Measurements from ENCODE around the gene GLS2.
"Not testable (repeated sequence)": the region's sequence is repeated elsewhere in the genome, so short reads cannot be mapped to it uniquely, and the experiment has no call there.

GLS2 gene

DNA sequence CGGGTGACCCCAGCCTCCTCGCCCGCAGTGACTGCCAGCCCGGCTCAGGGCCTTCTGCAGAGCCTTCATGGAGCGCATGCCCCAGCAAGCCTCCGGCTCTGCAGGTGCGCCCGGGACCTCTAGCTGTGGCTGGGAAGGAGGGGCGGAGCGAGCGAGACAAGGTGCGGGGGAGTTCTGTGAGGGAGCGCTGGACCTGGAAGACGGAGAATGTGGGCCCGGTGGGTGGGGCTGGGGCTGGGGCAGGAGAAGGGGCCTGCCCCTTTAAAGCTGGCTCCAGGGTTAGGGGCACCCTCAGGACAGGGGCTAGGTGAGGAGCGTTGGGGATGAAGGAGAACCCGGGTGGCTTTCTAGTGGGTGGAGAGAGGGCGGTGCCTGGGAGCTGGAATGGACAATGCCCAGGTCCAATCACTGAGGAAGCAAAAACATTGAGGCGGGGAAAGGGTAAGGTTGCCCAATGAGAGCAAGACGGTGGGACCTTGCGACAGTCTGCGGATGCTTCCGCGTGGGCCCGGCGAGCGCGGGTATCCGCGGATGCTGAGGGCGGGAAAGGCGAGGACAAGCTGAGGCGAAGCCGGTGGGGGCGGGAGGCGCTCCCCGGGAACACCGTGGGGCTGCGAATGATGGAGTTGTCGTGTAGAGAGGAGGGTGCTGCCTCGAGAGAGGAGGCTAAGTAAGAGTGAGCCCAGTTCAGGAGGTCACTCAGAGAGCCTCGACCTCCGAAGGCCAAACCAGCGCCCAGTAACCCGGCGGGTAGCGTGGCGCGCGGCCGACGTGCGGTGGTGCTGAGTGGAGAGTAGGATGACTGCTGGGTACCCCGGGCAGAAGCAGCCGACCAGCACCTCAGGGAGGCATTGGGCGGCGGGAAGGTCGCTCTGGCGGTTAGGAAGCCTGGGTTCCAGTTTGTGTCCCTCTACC lies at the start of gene GLS2:
GLS2 (minus strand) TSS at position 121 of the 915 bp plus-strand sequence; CDS start at position 78, 43 bp downstream.
- H3K36me3 Mint-ChIP-seq: no peaks in the 10 kb centered on the region
- peak within 1 kb of the TSS; percentile 45 for H3K27ac Mint-ChIP-seq
- peak; percentile 98 for ATAC-seq
- H3K27me3 Mint-ChIP-seq: no peaks in the 10 kb centered on the region
- H3K4me1 Mint-ChIP-seq: peaks cover 17% of the 10 kb centered on the region
- peak within 1 kb of the TSS; percentile 86 for H3K4me3 Mint-ChIP-seq
- peaks cover 3% of the 10 kb centered on the region for H3K9me3 Mint-ChIP-seq

DNA sequence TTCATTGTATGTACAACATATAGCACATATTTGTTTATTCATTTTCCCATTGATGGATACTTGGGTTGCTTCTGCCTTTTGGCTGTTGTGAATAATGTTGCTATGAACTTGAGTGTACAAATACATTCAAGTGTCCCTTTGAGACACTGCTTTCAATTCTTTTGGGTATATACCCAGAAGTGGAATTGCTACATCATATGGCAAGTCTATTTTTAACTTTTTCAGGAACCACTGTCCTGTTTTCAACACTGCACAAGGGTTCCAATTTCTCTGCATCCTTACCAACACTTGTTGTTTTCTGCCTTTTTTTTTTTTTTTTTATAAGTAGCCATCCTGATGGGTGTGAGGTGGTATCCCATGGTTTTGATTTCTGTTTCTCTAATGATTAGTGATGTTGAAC lies 49.6 kb upstream of the GLS2 start:
- H3K4me1 Mint-ChIP-seq: no peaks in the 10 kb centered on the region
- H3K27me3 Mint-ChIP-seq: no peaks in the 10 kb centered on the region
- no peaks in the 10 kb centered on the region for H3K36me3 Mint-ChIP-seq
- H3K9me3 Mint-ChIP-seq: no peaks in the 10 kb centered on the region
- no peak for ATAC-seq
- H3K4me3 Mint-ChIP-seq: no peak overlapping the region
- no peak overlapping the region for H3K27ac Mint-ChIP-seq

DNA sequence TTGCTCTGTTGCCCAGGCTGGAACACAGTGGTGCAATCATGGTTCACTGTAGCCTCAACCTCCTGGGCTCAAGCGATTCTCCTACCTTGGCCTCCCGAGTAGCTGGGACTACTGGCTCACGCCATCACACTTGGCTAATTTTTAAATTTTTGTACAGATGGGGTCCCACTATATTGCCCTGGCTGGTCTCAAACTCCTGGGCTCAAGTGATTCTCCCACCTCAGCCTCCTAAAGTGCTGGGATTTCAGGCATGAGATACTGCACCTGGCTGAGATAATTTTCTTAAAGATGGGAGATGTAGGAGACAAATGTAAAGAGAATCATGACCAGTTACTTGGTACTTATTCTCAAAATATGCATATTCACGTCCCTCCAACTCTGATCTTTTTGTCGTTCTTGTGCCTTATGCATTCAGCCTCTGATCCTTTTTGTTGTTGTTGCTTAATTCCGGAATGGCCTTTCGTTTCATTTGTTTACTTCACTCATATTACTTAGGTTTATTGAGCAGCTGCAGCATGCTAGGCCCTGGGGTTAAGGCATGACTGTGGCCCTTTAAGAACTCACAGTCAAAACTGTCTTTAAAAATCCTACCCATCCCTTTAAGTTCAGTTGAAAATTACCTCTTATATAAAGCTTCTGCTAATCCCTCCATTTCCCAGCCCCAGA lies 42.6 kb upstream of the GLS2 start:
- H3K36me3 Mint-ChIP-seq: no peaks in the 10 kb centered on the region
- no peaks in the 10 kb centered on the region for H3K4me1 Mint-ChIP-seq
- no peak for ATAC-seq
- no peaks in the 10 kb centered on the region for H3K9me3 Mint-ChIP-seq
- no peak overlapping the region for H3K27ac Mint-ChIP-seq
- H3K4me3 Mint-ChIP-seq: no peak overlapping the region
- H3K27me3 Mint-ChIP-seq: no peaks in the 10 kb centered on the region

DNA sequence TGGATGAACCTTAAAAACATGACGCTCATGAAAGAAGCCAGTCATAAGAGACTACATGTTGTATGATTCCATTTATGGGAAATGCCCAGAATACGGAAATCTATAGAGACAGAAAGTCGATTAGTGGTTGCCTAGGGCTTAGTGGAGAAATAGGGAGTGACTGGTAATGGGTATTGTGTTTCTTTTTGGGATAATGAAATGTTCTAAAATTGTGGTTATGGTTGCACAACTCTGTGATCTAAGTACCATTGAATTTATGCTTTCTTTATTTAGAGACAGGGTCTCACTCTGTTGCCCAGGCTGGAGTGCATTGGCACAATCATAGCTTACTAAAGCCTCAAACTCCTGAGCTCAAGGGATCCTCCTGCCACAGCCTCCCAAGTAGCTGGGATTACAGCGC lies 41.7 kb upstream of the GLS2 start:
- Mint-ChIP-seq H3K36me3 (no peaks in the 10 kb centered on the region), H3K27ac (no peak overlapping the region), H3K9me3 (no peaks in the 10 kb centered on the region), H3K27me3 (no peaks in the 10 kb centered on the region), H3K4me3 (no peak overlapping the region), H3K4me1 (no peaks in the 10 kb centered on the region)
- no peak for ATAC-seq

DNA sequence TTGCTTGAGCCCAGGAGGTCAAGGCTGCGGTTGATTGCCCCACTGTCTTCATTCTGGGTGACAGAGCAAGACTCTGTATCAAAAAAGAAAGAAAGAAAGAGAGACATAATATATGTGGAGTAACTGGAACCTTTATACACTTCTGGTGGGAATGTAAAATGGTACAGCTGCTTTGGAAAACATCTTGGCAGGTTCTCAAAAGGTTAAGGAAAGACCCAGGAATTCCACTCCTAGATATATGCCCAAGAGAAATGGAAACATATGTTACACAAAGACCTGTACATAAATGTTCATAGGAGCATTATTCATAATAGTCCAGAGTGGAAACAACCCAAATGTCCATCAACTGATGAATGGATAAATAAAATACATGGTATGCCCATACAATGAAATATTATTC lies 40.9 kb upstream of the GLS2 start:
- H3K27me3 Mint-ChIP-seq: no peaks in the 10 kb centered on the region

DNA sequence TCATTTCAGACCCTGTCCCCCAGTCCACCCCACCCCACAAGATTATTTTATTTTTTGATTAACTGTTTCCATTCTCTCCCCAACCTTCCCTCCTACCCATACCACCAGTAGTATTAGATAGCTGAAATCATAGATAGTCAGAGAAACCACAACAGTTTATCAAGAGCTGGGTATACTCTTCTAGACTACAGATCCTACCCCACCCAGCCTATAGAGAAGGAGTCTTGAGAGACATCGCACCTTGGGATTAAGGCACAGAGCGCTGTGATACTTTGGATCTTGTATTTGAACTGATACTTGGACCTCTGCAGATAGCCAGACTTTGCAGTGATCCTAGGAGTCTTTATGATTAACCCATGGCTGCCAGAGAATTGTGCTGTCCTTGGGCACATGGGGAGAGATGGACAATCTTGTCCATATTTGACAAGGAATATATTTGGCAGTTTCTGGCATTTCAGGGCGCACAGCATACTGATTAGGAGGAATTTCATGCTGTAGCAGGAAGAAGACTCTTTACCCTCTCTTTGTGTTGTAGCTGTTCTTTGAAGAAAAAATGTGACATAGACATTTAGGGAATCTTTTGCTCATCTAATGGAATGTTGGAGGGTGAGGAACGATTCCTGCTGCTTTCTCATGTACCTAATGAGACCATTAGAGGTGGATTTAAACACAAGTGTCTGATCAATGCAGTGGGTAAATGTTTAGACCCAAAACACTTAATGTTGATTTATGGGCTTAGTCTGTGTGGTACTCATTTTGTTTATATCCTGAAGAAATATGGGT lies 34.6 kb upstream of the GLS2 start:
- no peaks in the 10 kb centered on the region for H3K9me3 Mint-ChIP-seq
- peaks cover 36% of the 10 kb centered on the region for H3K4me1 Mint-ChIP-seq
- no peak for ATAC-seq
- peak overlapping the region; percentile 94 for H3K4me3 Mint-ChIP-seq
- H3K27ac Mint-ChIP-seq: peak overlapping the region; percentile 88
- H3K27me3 Mint-ChIP-seq: no peaks in the 10 kb centered on the region
- H3K36me3 Mint-ChIP-seq: no peaks in the 10 kb centered on the region

More for the DNA sequence above, 40.9 kb upstream of the GLS2 start:
- ATAC-seq: no peak
- Mint-ChIP-seq H3K9me3 (no peaks in the 10 kb centered on the region), H3K4me3 (no peak overlapping the region), H3K27ac (no peak overlapping the region), H3K4me1 (peaks cover 4% of the 10 kb centered on the region), H3K36me3 (no peaks in the 10 kb centered on the region)

DNA sequence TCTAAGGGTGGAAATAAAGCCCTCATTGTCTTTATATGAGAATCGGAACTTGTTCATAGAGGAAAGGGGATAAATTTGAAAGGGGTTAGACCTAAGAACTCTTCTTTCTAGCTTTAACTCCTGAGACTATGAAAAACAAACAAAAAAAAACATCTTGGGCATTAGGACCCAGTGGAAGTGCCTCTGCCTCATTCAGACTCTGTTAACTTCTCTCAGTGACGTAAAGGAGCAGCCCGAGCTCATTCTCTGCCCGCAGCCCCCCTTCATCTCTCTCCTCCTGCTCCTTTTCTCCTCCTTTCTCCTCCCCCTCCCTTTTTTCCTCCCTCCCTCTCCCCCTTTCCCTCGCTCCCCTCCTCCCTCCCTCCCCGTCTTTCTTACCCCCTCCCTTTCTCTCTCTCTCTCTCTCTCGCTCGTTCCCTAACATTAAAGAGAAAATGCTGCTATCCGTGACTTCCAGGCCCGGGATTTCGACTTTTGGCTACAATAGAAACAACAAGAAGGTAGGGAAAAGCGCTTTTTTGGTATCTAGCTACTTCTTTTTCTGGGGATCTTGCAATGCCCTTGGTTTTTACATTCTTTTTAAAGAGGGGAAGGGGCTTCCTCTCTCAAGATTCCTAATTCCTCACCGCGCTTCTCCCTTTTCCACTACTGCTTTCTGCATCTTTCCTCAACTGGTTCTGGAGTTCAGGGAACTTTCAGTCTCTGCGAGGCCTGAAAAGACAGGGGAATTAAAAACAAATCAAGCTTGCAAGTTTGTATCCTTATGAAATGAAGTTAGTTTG lies 33.8 kb upstream of the GLS2 start, which contains the start of gene RBMS2:
RBMS2 (plus strand) TSS at position 231 of the 782 bp plus-strand sequence; CDS start at position 435, 204 bp downstream.
- H3K9me3 Mint-ChIP-seq: no peaks in the 10 kb centered on the region
- H3K27me3 Mint-ChIP-seq: no peaks in the 10 kb centered on the region
- ATAC-seq: peak; percentile 80
- no peaks in the 10 kb centered on the region for H3K36me3 Mint-ChIP-seq
- H3K27ac Mint-ChIP-seq: peak within 1 kb of the TSS; percentile 88
- peak within 1 kb of the TSS; percentile 94 for H3K4me3 Mint-ChIP-seq
- H3K4me1 Mint-ChIP-seq: peaks cover 36% of the 10 kb centered on the region

DNA sequence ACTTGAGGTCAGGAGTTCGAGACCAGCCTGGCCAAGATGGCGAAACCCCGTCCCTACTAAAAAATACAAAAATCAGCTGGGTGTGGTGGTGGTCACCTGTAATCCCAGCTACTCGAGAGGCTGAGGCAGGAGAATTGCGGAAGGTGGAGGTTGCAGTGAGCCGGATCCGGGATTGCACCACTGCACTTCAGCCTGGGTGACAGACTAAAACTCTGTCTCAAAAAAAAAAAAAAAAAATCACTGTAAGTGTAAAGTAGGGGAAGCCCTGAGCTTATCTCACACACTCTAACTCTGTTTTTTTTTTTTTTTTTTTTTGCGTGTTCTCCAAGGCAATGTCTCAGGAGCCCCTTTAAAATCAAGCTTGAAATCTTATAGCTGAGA lies 33.2 kb upstream of the GLS2 start:
- Mint-ChIP-seq H3K9me3 (no peaks in the 10 kb centered on the region), H3K4me3 (peak overlapping the region; percentile 94), H3K4me1 (peaks cover 36% of the 10 kb centered on the region), H3K27ac (peak overlapping the region; percentile 88), H3K27me3 (no peaks in the 10 kb centered on the region), H3K36me3 (no peaks in the 10 kb centered on the region)
- ATAC-seq: no peak

DNA sequence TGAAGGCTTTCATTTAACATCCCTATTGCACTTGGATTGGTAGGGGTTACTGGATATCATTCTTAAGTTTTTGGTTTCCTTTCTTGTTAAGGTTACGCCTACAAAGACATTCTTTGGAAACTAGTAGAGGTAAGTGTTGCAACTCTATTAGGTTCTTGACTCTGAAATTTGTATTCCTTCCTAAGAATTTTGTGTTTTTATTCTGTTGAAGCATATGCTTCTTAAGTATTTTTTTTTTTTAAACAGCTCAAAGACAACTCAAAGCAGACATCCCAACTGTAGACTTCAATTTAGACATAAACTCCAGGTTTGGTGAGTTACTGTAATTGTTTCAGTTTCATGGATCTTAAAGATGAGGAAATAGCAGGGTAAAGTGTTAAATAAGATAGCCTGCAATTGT lies 32.5 kb upstream of the GLS2 start:
- Mint-ChIP-seq H3K9me3 (no peaks in the 10 kb centered on the region), H3K36me3 (no peaks in the 10 kb centered on the region), H3K27me3 (no peaks in the 10 kb centered on the region), H3K4me1 (peaks cover 36% of the 10 kb centered on the region), H3K27ac (no peak overlapping the region), H3K4me3 (no peak overlapping the region)
- ATAC-seq: no peak

DNA sequence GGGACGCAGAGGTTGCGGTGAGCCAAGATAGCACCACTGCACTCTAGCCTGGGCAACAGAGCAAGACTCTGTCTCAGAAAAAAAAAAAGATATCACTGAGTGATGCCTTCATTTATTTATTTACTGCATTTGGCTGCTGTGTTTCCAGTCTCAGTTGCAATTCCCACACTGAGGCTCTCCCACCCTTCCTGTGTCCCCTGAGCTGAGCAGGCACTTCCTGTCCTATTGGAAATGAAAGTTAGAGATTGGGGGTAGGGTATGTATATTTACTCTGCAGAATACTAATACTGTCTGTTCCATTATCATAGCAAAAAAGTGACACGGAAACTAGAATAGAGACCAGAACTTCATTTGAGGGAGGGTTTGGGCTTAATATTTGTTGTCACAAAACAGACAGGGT lies 32.1 kb upstream of the GLS2 start:
- ATAC-seq: no peak
- H3K36me3 Mint-ChIP-seq: no peaks in the 10 kb centered on the region
- peaks cover 36% of the 10 kb centered on the region for H3K4me1 Mint-ChIP-seq
- H3K27ac Mint-ChIP-seq: no peak overlapping the region
- H3K4me3 Mint-ChIP-seq: no peak overlapping the region
- H3K9me3 Mint-ChIP-seq: no peaks in the 10 kb centered on the region
- H3K27me3 Mint-ChIP-seq: no peaks in the 10 kb centered on the region

DNA sequence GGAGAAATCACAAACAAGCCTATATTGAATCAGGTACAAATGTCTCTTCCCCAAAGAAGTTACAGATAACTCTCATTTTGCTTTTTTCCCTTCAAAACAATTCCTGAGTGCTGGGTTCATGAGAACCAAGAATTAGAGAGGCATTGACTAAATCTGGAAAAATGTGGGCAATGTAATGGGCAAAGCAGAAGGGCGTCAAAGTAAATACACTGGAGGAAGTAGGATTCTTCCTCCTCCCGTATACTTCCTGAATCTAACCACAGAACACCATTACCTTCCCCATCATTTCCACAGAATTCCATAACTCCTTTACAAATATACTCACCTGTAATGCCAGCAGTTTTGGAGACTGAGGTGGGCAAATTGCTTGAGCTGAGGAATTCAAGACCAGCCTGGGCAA lies 30.6 kb upstream of the GLS2 start:
- ATAC-seq: no peak
- H3K36me3 Mint-ChIP-seq: no peaks in the 10 kb centered on the region
- no peak overlapping the region for H3K27ac Mint-ChIP-seq
- no peak overlapping the region for H3K4me3 Mint-ChIP-seq
- H3K4me1 Mint-ChIP-seq: peaks cover 34% of the 10 kb centered on the region
- no peaks in the 10 kb centered on the region for H3K27me3 Mint-ChIP-seq
- no peaks in the 10 kb centered on the region for H3K9me3 Mint-ChIP-seq

DNA sequence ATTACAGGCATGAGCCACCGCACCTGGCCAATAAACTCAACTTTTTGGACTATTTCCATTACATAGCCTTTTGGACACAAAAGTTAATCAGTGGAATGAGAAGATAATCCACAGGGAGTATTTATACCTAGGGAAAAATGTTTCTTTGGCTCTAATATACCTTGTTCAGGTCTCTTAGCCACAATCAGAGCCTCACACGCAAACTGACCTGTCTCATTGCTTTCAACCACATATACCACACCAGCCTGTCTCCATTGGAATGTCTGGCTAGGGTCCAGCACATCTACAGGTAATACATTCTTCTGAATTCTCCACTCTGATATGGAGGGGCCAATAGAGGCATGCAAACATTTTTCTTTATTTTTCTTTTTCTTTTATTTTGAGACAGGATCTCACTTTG lies 29.9 kb upstream of the GLS2 start:
- no peaks in the 10 kb centered on the region for H3K9me3 Mint-ChIP-seq

DNA sequence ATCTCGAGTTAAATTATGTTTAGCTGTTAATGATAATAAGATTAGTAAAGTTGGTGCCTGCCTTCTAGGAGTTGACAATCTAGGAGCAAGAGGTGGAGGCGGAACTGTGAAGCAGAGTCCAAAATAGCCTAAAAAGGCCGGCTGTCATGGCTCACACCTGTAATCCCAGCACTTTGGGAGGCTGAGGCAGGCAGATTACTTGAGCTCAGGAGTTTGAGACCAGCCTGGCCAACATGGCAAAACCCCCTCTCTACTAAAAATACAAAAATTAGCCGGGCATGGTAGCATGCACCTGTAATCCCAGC lies 26.0 kb upstream of the GLS2 start:
- peaks cover 11% of the 10 kb centered on the region for H3K4me1 Mint-ChIP-seq
- H3K36me3 Mint-ChIP-seq, H3K9me3 Mint-ChIP-seq, ATAC-seq, H3K27ac Mint-ChIP-seq, H3K4me3 Mint-ChIP-seq: not testable (repeated sequence)
- H3K27me3 Mint-ChIP-seq: peaks cover 11% of the 10 kb centered on the region

More for the DNA sequence above, 29.9 kb upstream of the GLS2 start:
- Mint-ChIP-seq H3K4me3 (no peak overlapping the region), H3K36me3 (no peaks in the 10 kb centered on the region), H3K27ac (no peak overlapping the region), H3K27me3 (no peaks in the 10 kb centered on the region), H3K4me1 (peaks cover 31% of the 10 kb centered on the region)
- no peak for ATAC-seq

DNA sequence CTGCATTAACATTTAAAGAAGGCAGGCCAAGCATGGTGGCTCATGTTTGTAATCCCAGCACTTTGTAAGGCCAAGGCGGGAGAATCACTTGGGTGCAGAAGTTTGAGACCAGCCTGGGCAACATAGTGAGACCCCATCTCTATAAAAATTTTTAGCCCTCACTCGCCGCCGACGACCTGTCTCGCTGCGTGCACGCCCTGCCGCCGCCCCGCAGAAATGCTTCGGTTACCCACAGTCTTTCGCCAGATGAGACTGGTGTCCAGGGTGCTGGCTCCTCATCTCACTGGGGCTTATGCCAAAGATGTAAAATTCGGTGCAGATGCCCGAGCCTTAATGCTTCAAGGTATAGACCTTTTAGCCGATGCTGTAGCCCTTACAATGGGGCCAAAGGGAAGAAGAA lies 22.8 kb upstream of the GLS2 start:
- H3K36me3 Mint-ChIP-seq: no peaks in the 10 kb centered on the region
- H3K4me3 Mint-ChIP-seq: no peak overlapping the region
- H3K27me3 Mint-ChIP-seq: peaks cover 20% of the 10 kb centered on the region
- H3K27ac Mint-ChIP-seq: no peak overlapping the region
- H3K4me1 Mint-ChIP-seq: peaks cover 5% of the 10 kb centered on the region
- no peaks in the 10 kb centered on the region for H3K9me3 Mint-ChIP-seq
- no peak for ATAC-seq

DNA sequence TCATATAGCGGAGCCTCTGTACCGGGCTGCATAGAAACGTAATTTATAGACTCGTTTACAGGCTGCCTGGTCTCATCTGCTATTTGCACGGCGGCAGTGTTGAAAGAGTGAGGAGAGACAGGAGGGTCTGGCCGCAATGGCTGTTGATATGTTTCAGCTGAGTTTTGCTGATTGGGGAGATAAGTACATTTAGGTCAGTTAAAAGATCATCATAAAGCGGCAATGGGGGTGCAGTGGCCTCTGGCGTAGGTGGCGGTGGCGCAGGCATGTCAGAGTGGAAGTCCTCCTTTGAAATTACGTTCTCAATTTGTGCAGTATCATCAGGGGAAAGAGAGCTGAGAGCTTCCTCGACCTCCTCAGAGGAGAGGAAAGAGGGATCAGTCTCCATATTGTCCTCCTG lies 11.9 kb upstream of the GLS2 start:
- H3K9me3 Mint-ChIP-seq, H3K4me1 Mint-ChIP-seq, H3K27ac Mint-ChIP-seq, H3K4me3 Mint-ChIP-seq, H3K27me3 Mint-ChIP-seq, H3K36me3 Mint-ChIP-seq, ATAC-seq: not testable (repeated sequence)

All from stimulated activated memory B cell treated with anti-CD40 and anti-IgM and Interleukin-4, amounts not matched to agents 10 μg/mL and 1 μg/mL and 100 μg/mL, for 72 hours (primary cell).